ENCODE data around the gene CUTC. TPM values are rescaled to one million over a fixed set of nuclear protein-coding genes. Genes with fewer than 3 reads are reported as not detected.

CUTC gene
- total RNA-seq, 1 donor from 2014 or later, result 13.0 TPM

- no peak for DNase-seq (ENCODE audit: low spot score, unreplicated experiment)
- no peaks in the 10 kb centered on the region for H3K27me3 Mint-ChIP-seq
- TF ChIP-seq CTCF (IDR thresholded peaks at IDR 0.05; ENCODE audit: unreplicated experiment), result no peak
- H3K4me1 Mint-ChIP-seq (ENCODE audit: low read depth), result no peaks in the 10 kb centered on the region
- no peak overlapping the region for H3K4me3 Mint-ChIP-seq (ENCODE audit: low read depth)
- peaks cover 1% of the 10 kb centered on the region for H3K9me3 Mint-ChIP-seq (ENCODE audit: low read depth)
- no peak overlapping the region for H3K27ac Mint-ChIP-seq
- H3K36me3 Mint-ChIP-seq (ENCODE audit: insufficient read depth), result peaks cover 14% of the 10 kb centered on the region
Observed at GRCh38 chr10:99758211-99758891, 26.3 kb downstream of the CUTC start.

- TF ChIP-seq CTCF (IDR thresholded peaks at IDR 0.05; ENCODE audit: unreplicated experiment), result no peak
- Mint-ChIP-seq H3K36me3 (ENCODE audit: insufficient read depth) (peaks cover 16% of the 10 kb centered on the region), H3K9me3 (ENCODE audit: low read depth) (peaks cover 3% of the 10 kb centered on the region), H3K4me1 (ENCODE audit: low read depth) (no peaks in the 10 kb centered on the region), H3K4me3 (ENCODE audit: low read depth) (no peak overlapping the region), H3K27me3 (no peaks in the 10 kb centered on the region), H3K27ac (peak overlapping the region; percentile 39)
- no peak for DNase-seq (ENCODE audit: low spot score, unreplicated experiment)
Observed at GRCh38 chr10:99760321-99760720, 28.3 kb downstream of the CUTC start.

- peaks cover 3% of the 10 kb centered on the region for H3K9me3 Mint-ChIP-seq (ENCODE audit: low read depth)
- H3K27ac Mint-ChIP-seq, result no peak overlapping the region
- TF ChIP-seq CTCF (IDR thresholded peaks at IDR 0.05; ENCODE audit: unreplicated experiment), result no peak
- DNase-seq (ENCODE audit: low spot score, unreplicated experiment), result no peak
- no peaks in the 10 kb centered on the region for H3K27me3 Mint-ChIP-seq
- H3K4me1 Mint-ChIP-seq (ENCODE audit: low read depth), result no peaks in the 10 kb centered on the region
- H3K4me3 Mint-ChIP-seq (ENCODE audit: low read depth), result no peak overlapping the region
- H3K36me3 Mint-ChIP-seq (ENCODE audit: insufficient read depth), result peaks cover 16% of the 10 kb centered on the region
Observed at GRCh38 chr10:99761365-99761764, 29.3 kb downstream of the CUTC start.

GRCh38 chr10:99765672-99766301 lies 33.8 kb downstream of the CUTC start:
- Mint-ChIP-seq H3K27ac (no peak overlapping the region), H3K4me1 (ENCODE audit: low read depth) (no peaks in the 10 kb centered on the region), H3K4me3 (ENCODE audit: low read depth) (no peak overlapping the region), H3K36me3 (ENCODE audit: insufficient read depth) (peaks cover 9% of the 10 kb centered on the region), H3K9me3 (ENCODE audit: low read depth) (peaks cover 3% of the 10 kb centered on the region), H3K27me3 (no peaks in the 10 kb centered on the region)
- no peak for TF ChIP-seq CTCF (IDR thresholded peaks at IDR 0.05; ENCODE audit: unreplicated experiment)
- no peak for DNase-seq (ENCODE audit: low spot score, unreplicated experiment)

GRCh38 chr10:99766302-99766681 lies 34.3 kb downstream of the CUTC start:
- no peaks in the 10 kb centered on the region for H3K27me3 Mint-ChIP-seq
- H3K4me1 Mint-ChIP-seq (ENCODE audit: low read depth), result no peaks in the 10 kb centered on the region
- DNase-seq (ENCODE audit: low spot score, unreplicated experiment), result no peak

More at GRCh38 chr10:99766302-99766681, 34.3 kb downstream of the CUTC start:
- Mint-ChIP-seq H3K9me3 (ENCODE audit: low read depth) (peaks cover 3% of the 10 kb centered on the region), H3K4me3 (ENCODE audit: low read depth) (no peak overlapping the region), H3K27ac (no peak overlapping the region), H3K36me3 (ENCODE audit: insufficient read depth) (peaks cover 9% of the 10 kb centered on the region)
- TF ChIP-seq CTCF (IDR thresholded peaks at IDR 0.05; ENCODE audit: unreplicated experiment), result no peak
